ENCODE data around the gene CEP250. TPM values are rescaled to one million over a fixed set of nuclear protein-coding genes. Genes with fewer than 3 reads are reported as not detected.

Gene CEP250
- polyA plus RNA-seq, 4 donors = 43.0 to 50.7 (median 48.9) TPM

- DNase-seq (ENCODE audit: low read depth in 4 of 4, low spot score in 3 of 4) = no peak
Observed at GRCh38 chr20:35555951-35556645, 100.7 kb downstream of the CEP250 start.

DNA sequence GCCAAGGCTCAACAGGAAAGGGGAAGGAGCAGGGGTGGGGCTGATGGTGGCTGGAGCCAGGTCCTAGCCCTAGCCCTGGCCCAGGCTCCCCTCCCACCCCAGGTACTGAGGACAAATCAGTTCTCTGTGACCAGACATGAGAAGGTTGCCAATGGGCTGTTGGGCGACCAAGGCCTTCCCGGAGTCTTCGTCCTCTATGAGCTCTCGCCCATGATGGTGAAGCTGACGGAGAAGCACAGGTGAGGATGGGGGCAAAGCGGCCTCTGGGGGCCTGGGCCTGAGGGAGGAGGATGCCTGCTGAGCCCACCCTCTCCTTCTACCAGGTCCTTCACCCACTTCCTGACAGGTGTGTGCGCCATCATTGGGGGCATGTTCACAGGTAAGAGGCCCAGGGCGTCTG, 101.5 kb downstream of the CEP250 start:
- no peak for DNase-seq (ENCODE audit: low read depth in 4 of 4, low spot score in 3 of 4)

- DNase-seq (ENCODE audit: low read depth in 4 of 4, low spot score in 3 of 4) = no peak
Observed at GRCh38 chr20:35558451-35558850, 103.1 kb downstream of the CEP250 start.

DNA sequence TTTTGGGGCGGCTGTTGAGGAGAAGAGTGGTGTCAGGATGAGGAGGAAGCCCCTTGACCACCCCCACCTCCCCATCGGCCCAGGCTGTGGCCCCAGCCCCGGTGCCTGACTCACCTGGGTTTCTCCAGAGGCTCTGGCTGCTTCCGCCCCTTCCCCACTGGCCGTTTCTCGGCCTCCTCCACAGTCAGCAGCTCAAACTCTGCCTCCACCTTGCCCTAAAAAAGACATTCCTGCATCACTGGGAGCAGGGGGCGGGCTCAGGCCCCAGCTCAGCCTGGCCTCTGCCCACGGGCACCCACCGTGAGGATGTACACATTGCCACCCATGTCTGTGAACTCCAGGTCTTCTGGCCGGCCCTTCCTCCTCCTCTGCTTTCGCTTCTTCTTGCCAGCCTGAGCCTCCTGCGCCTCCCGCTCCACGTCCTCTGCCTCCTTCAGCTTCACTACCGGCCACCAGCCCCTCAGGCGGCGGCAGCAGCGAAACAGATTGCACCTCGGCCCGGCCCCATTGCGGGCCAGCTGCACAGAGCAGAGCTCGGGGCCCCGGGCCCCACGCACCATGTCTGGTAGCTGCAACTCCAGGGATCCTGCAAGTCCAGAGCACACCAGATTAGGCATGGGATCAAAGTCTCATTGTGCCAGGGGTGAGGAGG, 103.8 kb downstream of the CEP250 start:
- no peak for DNase-seq (ENCODE audit: low read depth in 4 of 4, low spot score in 3 of 4)

DNA sequence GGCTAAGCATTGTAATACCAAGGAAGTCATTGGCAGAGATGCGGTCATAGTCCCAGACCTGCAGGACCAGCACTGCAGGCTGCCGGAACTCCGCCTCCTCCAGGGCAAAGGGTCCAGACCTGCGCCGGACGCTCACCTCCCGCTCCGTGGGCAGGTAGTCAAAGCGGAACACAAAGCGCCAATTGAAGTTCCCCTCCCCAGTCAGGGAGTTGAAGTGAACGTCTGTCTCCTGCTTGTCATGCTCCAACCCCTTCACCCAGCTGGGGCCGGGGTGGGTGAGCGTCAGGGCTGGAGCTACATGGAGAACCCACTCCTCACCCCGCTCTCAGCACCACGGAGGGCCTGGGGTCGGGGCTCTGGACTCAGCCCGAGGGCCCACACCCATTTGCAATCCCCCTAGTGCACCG, 104.7 kb downstream of the CEP250 start:
- DNase-seq (ENCODE audit: low read depth in 4 of 4, low spot score in 3 of 4) = no peak

GRCh38 chr20:35560541-35560940, 105.1 kb downstream of the CEP250 start:
- no peak for DNase-seq (ENCODE audit: low read depth in 4 of 4, low spot score in 3 of 4)

DNA sequence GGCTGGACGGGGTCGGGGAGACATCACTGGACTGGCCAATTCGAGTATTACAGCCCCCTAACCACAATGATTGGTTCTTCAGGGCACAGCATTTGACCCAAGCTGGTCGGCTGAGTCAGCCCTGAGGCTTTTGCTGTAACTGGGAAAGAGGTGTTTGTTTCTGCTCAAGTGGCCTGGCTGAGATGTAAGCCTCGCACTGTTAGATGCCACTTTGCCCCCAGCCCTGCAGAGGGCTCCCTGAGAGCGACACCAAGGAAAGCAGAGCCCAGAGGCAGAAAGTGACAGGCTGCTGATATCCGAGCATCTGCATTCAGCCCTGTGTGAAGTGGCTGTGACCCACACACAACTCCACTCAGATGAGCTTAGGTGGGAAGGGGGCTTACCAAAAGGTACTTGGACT, 105.9 kb downstream of the CEP250 start:
- DNase-seq (ENCODE audit: low read depth in 4 of 4, low spot score in 3 of 4) = no peak

GRCh38 chr20:35561671-35562070, 106.3 kb downstream of the CEP250 start:
- DNase-seq (ENCODE audit: low read depth in 4 of 4, low spot score in 3 of 4) = no peak

DNA sequence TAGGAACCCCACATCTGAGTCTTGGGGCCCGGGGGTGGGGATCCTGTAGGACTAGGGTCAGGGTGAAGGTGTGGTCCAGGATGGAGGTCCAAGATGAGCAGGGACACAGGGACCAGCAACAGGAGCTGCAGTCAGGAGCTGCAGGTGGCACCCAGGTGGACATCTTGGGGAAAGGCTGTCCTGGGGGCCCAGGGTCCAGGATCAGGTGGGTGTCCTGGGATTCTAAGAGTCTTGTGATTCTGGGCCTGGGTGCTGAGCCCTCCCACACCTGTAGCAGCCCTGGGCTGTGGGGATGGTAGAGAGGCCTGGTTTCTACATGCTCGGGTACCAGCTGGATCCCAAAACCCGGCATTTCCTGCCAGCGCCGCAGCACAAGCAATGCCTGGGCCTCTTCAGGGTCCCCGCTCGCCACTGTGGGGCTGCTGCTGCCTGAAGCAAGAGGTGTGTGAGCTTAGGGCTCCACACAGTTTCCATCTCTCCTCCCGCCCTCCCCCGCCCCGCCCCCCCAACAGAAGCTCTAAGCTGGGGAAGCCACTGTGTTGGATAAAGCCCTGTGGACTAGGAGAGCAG, 107.2 kb downstream of the CEP250 start:
- no peak for DNase-seq (ENCODE audit: low read depth in 4 of 4, low spot score in 3 of 4)

GRCh38 chr20:35563834-35564233, 108.4 kb downstream of the CEP250 start:
- no peak for DNase-seq (ENCODE audit: low read depth in 4 of 4, low spot score in 3 of 4)

DNA sequence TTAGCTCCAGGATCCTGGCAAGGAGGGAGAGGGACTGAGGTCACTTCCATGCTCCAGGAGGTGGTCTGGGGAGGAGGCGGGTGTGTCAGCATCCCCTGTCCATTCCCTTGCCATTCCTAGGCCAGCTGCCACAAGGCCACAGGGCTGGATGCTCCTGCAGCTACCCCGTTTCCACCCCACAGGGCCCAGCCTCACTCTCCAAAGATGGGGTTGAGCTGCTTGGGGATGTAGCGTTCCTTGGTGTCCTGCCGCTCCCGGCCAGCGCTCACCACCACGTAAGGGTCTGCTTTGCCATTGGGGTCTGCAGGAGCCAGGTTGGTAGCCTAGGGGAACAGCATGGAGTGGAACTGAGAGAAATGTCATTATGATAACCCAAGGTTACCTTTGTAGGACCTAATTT, 109.5 kb downstream of the CEP250 start:
- no peak for DNase-seq (ENCODE audit: low read depth in 4 of 4, low spot score in 3 of 4)

DNA sequence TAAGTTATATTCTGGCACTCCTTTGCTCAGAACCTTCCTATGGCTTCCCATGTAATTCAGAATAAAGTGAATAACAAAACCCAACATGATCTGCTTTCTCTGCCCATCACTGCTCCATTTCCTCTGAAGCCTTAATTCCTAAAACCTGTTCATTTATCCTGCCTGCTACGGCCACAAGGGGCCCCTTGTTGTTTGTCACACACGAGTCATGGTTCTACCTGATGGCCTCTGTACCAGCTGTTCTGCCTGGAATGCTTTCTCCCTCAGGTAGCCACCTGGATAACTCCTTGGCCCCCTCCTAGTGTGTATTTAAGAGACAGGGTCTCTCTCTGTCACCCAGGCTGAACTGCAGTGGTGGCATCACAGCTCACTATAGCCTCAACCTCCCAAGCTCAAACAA, 113.2 kb downstream of the CEP250 start:
- no peak for DNase-seq (ENCODE audit: low read depth in 4 of 4, low spot score in 3 of 4)

Other genes starting within 250 kb of the CEP250 start
- 1 to 10 TPM; 1.6 to 2.1 (median 1.8) TPM for gene MMP24, start 228.9 kb upstream of the CEP250 start, polyA plus RNA-seq (ENCODE audit: insufficient read length in 4 of 4)
- gene MMP24OS, start 177.5 kb upstream of the CEP250 start, polyA plus RNA-seq (ENCODE audit: insufficient read length in 4 of 4) = 10 to 100 TPM; 29.3 to 53.2 (median 41.5) TPM
- gene EIF6, start 170.8 kb upstream of the CEP250 start, polyA plus RNA-seq (ENCODE audit: insufficient read length in 4 of 4) = 100 to 1,000 TPM; 123 to 173 (median 137) TPM
- under 1 TPM in 3 of 4 donors, not detected in 1; 0.06 to 0.07 (median 0.06) TPM for gene FAM83C, start 163.2 kb upstream of the CEP250 start, polyA plus RNA-seq (ENCODE audit: insufficient read length in 4 of 4)
- 10 to 100 TPM; 48.7 to 64.4 (median 58.8) TPM for gene UQCC1, start 43.6 kb upstream of the CEP250 start, polyA plus RNA-seq (ENCODE audit: insufficient read length in 4 of 4)
- under 1 TPM; 0.08 to 0.12 (median 0.09) TPM for gene GDF5, start 17.4 kb upstream of the CEP250 start, polyA plus RNA-seq (ENCODE audit: insufficient read length in 4 of 4)
- not detected for gene C20orf173, start 74.1 kb downstream of the CEP250 start, polyA plus RNA-seq (ENCODE audit: insufficient read length in 4 of 4)
- 100 to 1,000 TPM; 325 to 362 (median 334) TPM for gene ERGIC3, start 86.5 kb downstream of the CEP250 start, polyA plus RNA-seq (ENCODE audit: insufficient read length in 4 of 4)
- 1 to 10 TPM; 2.0 to 6.2 (median 2.5) TPM for gene SPAG4, start 160.2 kb downstream of the CEP250 start, polyA plus RNA-seq (ENCODE audit: insufficient read length in 4 of 4)
- gene CPNE1, start 209.3 kb downstream of the CEP250 start, polyA plus RNA-seq (ENCODE audit: insufficient read length in 4 of 4) = 100 to 1,000 TPM; 162 to 187 (median 172) TPM
- 100 to 1,000 TPM in 2 of 4 donors, 10 to 100 TPM in 2; 92.0 to 106 (median 101) TPM for gene RBM12, start 209.3 kb downstream of the CEP250 start, polyA plus RNA-seq (ENCODE audit: insufficient read length in 4 of 4)
- 10 to 100 TPM; 30.1 to 33.5 (median 31.7) TPM for gene NFS1, start 243.8 kb downstream of the CEP250 start, polyA plus RNA-seq (ENCODE audit: insufficient read length in 4 of 4)
- gene ROMO1, start 243.8 kb downstream of the CEP250 start, polyA plus RNA-seq (ENCODE audit: insufficient read length in 4 of 4) = 100 to 1,000 TPM in 1 of 4 donors, 10 to 100 TPM in 3; 51.3 to 112 (median 65.2) TPM

Measured in right renal pelvis (tissue), 4 donors.